HepG2 (cell line): ENCODE results near the gene TPPP2. TPM values are rescaled to one million over a fixed set of nuclear protein-coding genes. Genes with fewer than 3 reads are reported as not detected.

ENCODE experiments used
- ARID3A ChIP-seq: IDR thresholded peaks from 2 replicates; pipeline ENCODE4 v1.6.1; 2012; ENCODE audit warnings: low read depth, low read length, improper control_type of control experiment
- BCL6 ChIP-seq: IDR thresholded peaks from 2 replicates; pipeline ENCODE4 v1.6.1; 2016; ENCODE audit warnings: missing genetic modification reagents, missing compliant biosample characterization
- FOXA3 ChIP-seq: IDR thresholded peaks from 2 replicates; pipeline ENCODE4 v1.6.1; 2016; ENCODE audit warnings: missing genetic modification reagents, missing compliant biosample characterization
- HHEX ChIP-seq: IDR thresholded peaks from 2 replicates; pipeline ENCODE4 v1.6.1; 2016; ENCODE audit warnings: control low read depth
- IKZF4 ChIP-seq: sonication (generic); formaldehyde crosslinking; IDR thresholded peaks from 2 replicates; pipeline ENCODE4 v1.5.1; 2020; ENCODE audit warnings: borderline replicate concordance, mild to moderate bottlenecking, low read depth, missing genetic modification reagents; ENCODE audit errors: not compliant biosample characterization
- MAFK ChIP-seq, 2 experiments: IDR thresholded peaks in 1 of 2; conservative IDR thresholded peaks in 1 of 2; 2 replicates each; pipeline ENCODE4 v1.6.1; 2011; ENCODE audit warnings: improper control_type of control experiment in 2 of 2, low read length in 2 of 2
- MEF2D ChIP-seq: sonication (generic); formaldehyde crosslinking; IDR thresholded peaks from 2 replicates; pipeline ENCODE4 v1.5.1; 2020; ENCODE audit warnings: mild to moderate bottlenecking, missing genetic modification reagents
- MXD1 ChIP-seq: sonication (generic); formaldehyde crosslinking; IDR thresholded peaks from 2 replicates; pipeline ENCODE4 v1.4.0; 2020; ENCODE audit warnings: mild to moderate bottlenecking, missing genetic modification reagents
- NR2F6 ChIP-seq, 2 experiments: IDR thresholded peaks; 2 replicates each; pipeline ENCODE4 v1.6.1; 2016; ENCODE audit warnings: antibody characterized with exemption in 1 of 2, mild to moderate bottlenecking in 1 of 2
- SCMH1 ChIP-seq: sonication (generic); formaldehyde crosslinking; IDR thresholded peaks from 2 replicates; pipeline ENCODE4 v1.9.0; 2021; ENCODE audit warnings: missing genetic modification reagents, mild to moderate bottlenecking, borderline replicate concordance
- SNAPC2 ChIP-seq: sonication (generic); formaldehyde crosslinking; IDR thresholded peaks from 2 replicates; pipeline ENCODE4 v1.8.1; 2022; ENCODE audit warnings: mild to moderate bottlenecking, missing genetic modification reagents
- SNRNP70 ChIP-seq: fragments of 200-400 bp; formaldehyde crosslinking; IDR thresholded peaks from 2 replicates; pipeline ENCODE4 v1.6.1; 2017; ENCODE audit warnings: mild to moderate bottlenecking, low read depth, low read length, moderate library complexity
- STAT6 ChIP-seq: sonication (generic); formaldehyde crosslinking; IDR thresholded peaks from 2 replicates; pipeline ENCODE4 v1.4.0; 2020; ENCODE audit warnings: missing genetic modification reagents, mild to moderate bottlenecking, borderline replicate concordance
- TARDBP ChIP-seq: sonication (generic); formaldehyde crosslinking; IDR thresholded peaks from 2 replicates; pipeline ENCODE4 v1.8.0; 2022; ENCODE audit warnings: mild to moderate bottlenecking, missing genetic modification reagents
- TBX2 ChIP-seq: sonication (generic); formaldehyde crosslinking; IDR thresholded peaks from 2 replicates; pipeline ENCODE4 v1.5.0; 2020; ENCODE audit warnings: missing genetic modification reagents, mild to moderate bottlenecking, borderline replicate concordance
- TCF7 ChIP-seq: sonication (generic); IDR thresholded peaks from 2 replicates; pipeline ENCODE4 v1.6.1; 2016; ENCODE audit warnings: antibody characterized with exemption, low read depth
- ZNF136 ChIP-seq: sonication (generic); formaldehyde crosslinking; IDR thresholded peaks from 2 replicates; pipeline ENCODE4 v1.8.1; 2022; ENCODE audit warnings: low read depth, mild to moderate bottlenecking, moderate library complexity, missing genetic modification reagents
- ZNF230 ChIP-seq: sonication (generic); formaldehyde crosslinking; IDR thresholded peaks from 2 replicates; pipeline ENCODE4 v1.4.0; 2020; ENCODE audit warnings: mild to moderate bottlenecking, missing genetic modification reagents
- ZNF33B ChIP-seq: sonication (generic); formaldehyde crosslinking; IDR thresholded peaks from 2 replicates; pipeline ENCODE4 v1.5.1; 2020; ENCODE audit warnings: mild to moderate bottlenecking, missing genetic modification reagents
- ZNF607 ChIP-seq: sonication (generic); formaldehyde crosslinking; IDR thresholded peaks from 2 replicates; pipeline ENCODE4 v1.5.1; 2020; ENCODE audit warnings: missing genetic modification reagents, mild to moderate bottlenecking, borderline replicate concordance
- ZNF616 ChIP-seq: sonication (generic); formaldehyde crosslinking; IDR thresholded peaks from 2 replicates; pipeline ENCODE4 v1.5.0; 2020; ENCODE audit warnings: low read depth, mild to moderate bottlenecking, missing genetic modification reagents
- ZNF746 ChIP-seq: sonication (generic); formaldehyde crosslinking; IDR thresholded peaks from 2 replicates; pipeline ENCODE4 v1.8.0; 2022; ENCODE audit warnings: mild to moderate bottlenecking, missing genetic modification reagents
- ZNF878 ChIP-seq: sonication (generic); formaldehyde crosslinking; IDR thresholded peaks from 2 replicates; pipeline ENCODE4 v1.8.1; 2023; ENCODE audit warnings: mild to moderate bottlenecking, missing genetic modification reagents, moderate library complexity
- ZSCAN29 ChIP-seq: sonication (generic); formaldehyde crosslinking; conservative IDR thresholded peaks from 2 replicates; pipeline ENCODE4 v1.4.0; 2020; ENCODE audit warnings: mild to moderate bottlenecking, missing genetic modification reagents
- polyA plus RNA-seq, 8 experiments: library from polyadenylated mRNA; depleted of rRNA in 3 of 8; stranded (reverse) in 7 of 8; unstranded in 1 of 8; fragments of >200 nt; fragmentation: Illumina TruSeq in 4 of 8; extraction: Trizol in 4 of 8; gene quantifications; 2 replicates each; pipeline versions ENCODE4 v1.2.1 to v1.2.3, GENCODE V29; 2011 to 2016; ENCODE audit warnings: low read depth in 4 of 8, missing spikeins in 1 of 8, mixed read lengths in 1 of 8; ENCODE audit not compliant: insufficient read depth in 1 of 8
- total RNA-seq, 5 experiments: library from RNA; depleted of rRNA; stranded (reverse); fragments of >200 nt; fragmentation: Illumina TruSeq; extraction: Trizol; gene quantifications; 2 replicates each; pipeline ENCODE4 v1.2.3, GENCODE V29; 2016; ENCODE audit warnings: low read depth in 1 of 5

TPPP2 gene
- total and polyA plus RNA-seq, 2 of the 13 experiments (the other 11 are each of a cell fraction or from before 2014, with no cell fraction given): 0.58 to 4.2 TPM

- TF ChIP-seq HHEX (CRISPR knock-in tag) (no peak), BCL6 (peak; percentile 60), NR2F6 (IDR thresholded peaks at IDR 0.05) (peak; percentile 88), NR2F6 (CRISPR knock-in tag; IDR thresholded peaks at IDR 0.05) (peak; percentile 92), ZNF607 (peak; percentile 73), MAFK (conservative IDR thresholded peaks at IDR 0.05 in 1 of 2, IDR thresholded peaks at IDR 0.05 in 1 of 2; ENCODE audit: low read length in 2 of 2) (no peak), ZNF136 (CRISPR knock-in tag) (peak; percentile 47; the same call in 1 of the 2 replicates), TBX2 (CRISPR knock-in tag) (peak; percentile 74), ZNF230 (CRISPR knock-in tag) (peak; percentile 31; the same call in 1 of the 2 replicates), ZSCAN29 (CRISPR knock-in tag) (peak; percentile 66), IKZF4 (no peak), STAT6 (0 out of 2 replicates have a peak, but pooled peaks have one; percentile 48), ZNF33B (0 out of 2 replicates have a peak, but pooled peaks have one; percentile 21), FOXA3 (no peak), ARID3A (no peak), TCF7 (peak; percentile 44; the same call in 1 of the 2 replicates), SNRNP70 (no peak), ZNF616 (CRISPR knock-in tag) (0 out of 2 replicates have a peak, but pooled peaks have one; percentile 23), TARDBP (peak; percentile 31; the same call in 1 of the 2 replicates), SNAPC2 (0 out of 2 replicates have a peak, but pooled peaks have one; percentile 71), MXD1 (CRISPR knock-in tag) (peak; percentile 30), SCMH1 (CRISPR knock-in tag) (no peak), ZNF746 (CRISPR knock-in tag) (peak; percentile 87), ZNF878 (CRISPR knock-in tag) (no peak), MEF2D (CRISPR knock-in tag) (peak; percentile 44; the same call in 1 of the 2 replicates)
Observed at GRCh38 chr14:21069388-21070082, 39.5 kb downstream of the TPPP2 start (continued).
